HCT116 (cell line): Measurements from ENCODE around the gene HHAT.

ENCODE experiments used
- ATF3 ChIP-seq: IDR thresholded peaks from 2 replicates; pipeline ENCODE4 v1.6.1; 2012
- CTCF ChIP-seq, 3 experiments: fragments of 200-600 bp in 1 of 3; sonication (generic) in 1 of 3; IDR thresholded peaks in 2 of 3; conservative IDR thresholded peaks in 1 of 3; 2 replicates each; pipeline ENCODE4 v1.5.1; 2012 to 2017; ENCODE audit warnings: low read depth in 2 of 3, low read length in 2 of 3, antibody characterized with exemption in 1 of 3, borderline replicate concordance in 1 of 3, control low read depth in 1 of 3, mild to moderate bottlenecking in 1 of 3, mixed read lengths in 1 of 3, mixed run types in 1 of 3, moderate library complexity in 1 of 3; ENCODE audit not compliant: insufficient read depth in 1 of 3
- ELF1 ChIP-seq: IDR thresholded peaks from 2 replicates; pipeline ENCODE4 v1.6.1; 2012; ENCODE audit warnings: low read depth, borderline replicate concordance
- EZH2 ChIP-seq: fragments of 200-600 bp; sonication (generic); IDR thresholded peaks from 2 replicates; pipeline ENCODE4 v1.6.1; 2017; ENCODE audit warnings: antibody characterized with exemption, mixed run types
- JUND ChIP-seq: IDR thresholded peaks from 2 replicates; pipeline ENCODE4 v1.6.1; 2012
- MAX ChIP-seq: IDR thresholded peaks from 2 replicates; pipeline ENCODE4 v1.6.1; 2012
- POLR2A ChIP-seq: IDR thresholded peaks from 2 replicates; pipeline ENCODE4 v1.7.0; 2011; ENCODE audit warnings: borderline replicate concordance; ENCODE audit not compliant: insufficient read depth, insufficient read length; ENCODE audit errors: extremely low read depth
- POLR2AphosphoS5 ChIP-seq: IDR thresholded peaks from 2 replicates; pipeline ENCODE4 v1.6.1; 2011; ENCODE audit warnings: mild to moderate bottlenecking, low read depth, low read length, moderate library complexity
- RAD21 ChIP-seq: IDR thresholded peaks from 2 replicates; pipeline ENCODE4 v1.6.1; 2012; ENCODE audit warnings: low read depth, mild to moderate bottlenecking
- YY1 ChIP-seq: IDR thresholded peaks from 2 replicates; pipeline ENCODE4 v1.6.1; 2011; ENCODE audit warnings: low read length, low read depth, moderate library complexity, mild to moderate bottlenecking; ENCODE audit not compliant: insufficient replicate concordance; ENCODE audit errors: extremely low read depth
- ZFX ChIP-seq: fragments of 450-650 bp; IDR thresholded peaks from 2 replicates; pipeline ENCODE4 v1.6.1; 2017

GRCh38 chr1:210627755-210628154, 299.1 kb downstream of the HHAT start:
- TF ChIP-seq CTCF (IDR thresholded peaks at IDR 0.05 in 2 of 3, conservative IDR thresholded peaks at IDR 0.05 in 1 of 3; ENCODE audit: borderline replicate concordance in 1 of 3, insufficient read depth in 1 of 3, low read depth in 2 of 3, low read length in 2 of 3) (no peak), POLR2AphosphoS5 (no peak), YY1 (no peak), ATF3 (no peak), ZFX (no peak), EZH2 (no peak), RAD21 (no peak), MAX (no peak), POLR2A (no peak), JUND (no peak), ELF1 (no peak)
